Smooth muscle cell (in vitro differentiated cells): Measurements from ENCODE around the gene CUEDC1. TPM values are rescaled to one million over a fixed set of nuclear protein-coding genes. Genes with fewer than 3 reads are reported as not detected.

Experiments
- DNase-seq: peaks from one replicate; lab custom pipeline; 2025; ENCODE audit not compliant: unreplicated experiment; lab: John Stamatoyannopoulos, UW
- H2AFZ ChIP-seq: fragments of 200-600 bp; sonication (generic); 2 replicates; pipeline ENCODE4 v1.6.0; 2016; ENCODE audit warnings: antibody characterized with exemption, low read depth, mild to moderate bottlenecking
- H3F3A ChIP-seq: fragments of 200-600 bp; sonication (generic); 2 replicates; pipeline ENCODE4 v1.6.0; 2017; ENCODE audit warnings: antibody characterized with exemption, low read depth
- H3K27ac ChIP-seq: fragments of 200-600 bp; sonication (generic); 2 replicates; pipeline ENCODE4 v1.5.1; 2016; ENCODE audit warnings: low read depth, mild to moderate bottlenecking
- H3K27me3 ChIP-seq: fragments of 200-600 bp; sonication (generic); 2 replicates; pipeline ENCODE4 v1.6.1; 2016; ENCODE audit warnings: low read depth, mild to moderate bottlenecking
- H3K36me3 ChIP-seq: fragments of 200-600 bp; sonication (generic); 2 replicates; pipeline ENCODE4 v1.5.1; 2016; ENCODE audit warnings: low read depth
- H3K4me1 ChIP-seq: fragments of 200-600 bp; sonication (generic); 2 replicates; pipeline ENCODE4 v1.5.1; 2016; ENCODE audit warnings: low read depth
- H3K4me2 ChIP-seq: fragments of 200-600 bp; sonication (generic); 2 replicates; pipeline ENCODE4 v1.6.0; 2016; ENCODE audit warnings: mild to moderate bottlenecking
- H3K4me3 ChIP-seq: fragments of 200-600 bp; sonication (generic); 2 replicates; pipeline ENCODE4 v1.5.1; 2016; ENCODE audit warnings: mild to moderate bottlenecking
- H3K79me2 ChIP-seq: fragments of 200-600 bp; sonication (generic); 2 replicates; pipeline ENCODE4 v1.6.0; 2016; ENCODE audit warnings: low read depth, mild to moderate bottlenecking
- H3K9ac ChIP-seq: fragments of 200-600 bp; sonication (generic); 2 replicates; pipeline ENCODE4 v1.6.0; 2016; ENCODE audit warnings: low read depth
- H3K9me3 ChIP-seq: fragments of 200-600 bp; sonication (generic); replicated peaks from 2 replicates; pipeline ENCODE4 v1.5.1; 2016; ENCODE audit warnings: low read depth
- H4K20me1 ChIP-seq: fragments of 200-600 bp; sonication (generic); 2 replicates; pipeline ENCODE4 v1.6.0; 2016; ENCODE audit warnings: low read depth
- CTCF ChIP-seq: fragments of 200-600 bp; sonication (generic); IDR thresholded peaks from 2 replicates; pipeline ENCODE4 v1.5.1; 2017; ENCODE audit warnings: borderline replicate concordance, mild to moderate bottlenecking, antibody characterized with exemption; ENCODE audit not compliant: insufficient read depth, poor library complexity, severe bottlenecking
- WGBS: methylation state at CpG from one replicate; pipeline ENCODE4 v1.1.7; 2016; ENCODE audit warnings: low lambda C conversion rate; 5-methylcytosine and 5-hydroxymethylcytosine counted together
- polyA plus RNA-seq: library from polyadenylated mRNA; unstranded; fragments of >200 nt; fragmentation: Nextera tagmentation; extraction: Ambion mirVana; gene quantifications from 2 replicates; pipeline ENCODE4 v1.2.1, GENCODE V29; 2016
- total RNA-seq: library from RNA; depleted of rRNA; stranded (reverse); fragments of >200 nt; gene quantifications from 2 replicates; pipeline ENCODE4 v1.2.3, GENCODE V29; 2014

Gene CUEDC1
- total and polyA plus RNA-seq, 2 experiments from 2014 or later, result 11.1 to 11.7 TPM

- no peak for TF ChIP-seq CTCF
- 57% methylated on average over 2 of the region's 2 CpGs for WGBS
- no peak overlapping the region for H3K4me2 ChIP-seq
These were observed 39.2 kb upstream of the CUEDC1 start for GRCh38 chr17:57994436-57994835.

GRCh38 chr17:57993471-57994365 is 38.5 kb upstream of the CUEDC1 start:
- Histone ChIP-seq H3K36me3 (no peaks in the 10 kb centered on the region), H3F3A (peaks cover 33% of the 10 kb centered on the region), H3K27ac (no peak overlapping the region), H2AFZ (no peak overlapping the region), H3K79me2 (peaks cover 4% of the 10 kb centered on the region), H4K20me1 (no peaks in the 10 kb centered on the region), H3K4me3 (no peak overlapping the region), H3K4me2 (no peak overlapping the region), H3K27me3 (no peaks in the 10 kb centered on the region), H3K4me1 (peaks cover 17% of the 10 kb centered on the region), H3K9me3 (no peaks in the 10 kb centered on the region), H3K9ac (no peak overlapping the region)
- no peak for TF ChIP-seq CTCF
- DNase-seq, result no peak
- WGBS, result 75% methylated on average over 3 of the region's 3 CpGs

More at GRCh38 chr17:57994436-57994835, 39.2 kb upstream of the CUEDC1 start:
- H2AFZ ChIP-seq, result no peak overlapping the region
- H3K36me3 ChIP-seq, result no peaks in the 10 kb centered on the region
- H3K79me2 ChIP-seq, result peaks cover 4% of the 10 kb centered on the region
- H4K20me1 ChIP-seq, result peaks cover 5% of the 10 kb centered on the region
- no peaks in the 10 kb centered on the region for H3K27me3 ChIP-seq
- H3K27ac ChIP-seq, result no peak overlapping the region
- H3F3A ChIP-seq, result peaks cover 33% of the 10 kb centered on the region
- no peak for DNase-seq
- no peak overlapping the region for H3K9ac ChIP-seq
- no peak overlapping the region for H3K4me3 ChIP-seq
- H3K4me1 ChIP-seq, result peaks cover 13% of the 10 kb centered on the region
- no peaks in the 10 kb centered on the region for H3K9me3 ChIP-seq

- Histone ChIP-seq H3K27ac (no peak overlapping the region), H3K9me3 (no peaks in the 10 kb centered on the region), H3K4me2 (no peak overlapping the region), H3K27me3 (no peaks in the 10 kb centered on the region), H3K79me2 (peaks cover 11% of the 10 kb centered on the region), H3K4me1 (peaks cover 20% of the 10 kb centered on the region), H4K20me1 (peaks cover 4% of the 10 kb centered on the region), H3K36me3 (no peaks in the 10 kb centered on the region), H3K9ac (no peak overlapping the region), H2AFZ (no peak overlapping the region), H3K4me3 (no peak overlapping the region), H3F3A (peaks cover 42% of the 10 kb centered on the region)
- DNase-seq, result no peak
- TF ChIP-seq CTCF, result no peak
These were observed 36.3 kb upstream of the CUEDC1 start for GRCh38 chr17:57991537-57991936.

- H3K36me3 ChIP-seq, result no peaks in the 10 kb centered on the region
- no peak for DNase-seq
- no peaks in the 10 kb centered on the region for H3K27me3 ChIP-seq
- peaks cover 19% of the 10 kb centered on the region for H4K20me1 ChIP-seq
- H3K9me3 ChIP-seq, result no peaks in the 10 kb centered on the region
- WGBS, result 91% methylated on average over 2 of the region's 2 CpGs
- no peak overlapping the region for H3K4me2 ChIP-seq
- peaks cover 35% of the 10 kb centered on the region for H3K4me1 ChIP-seq
- H3K27ac ChIP-seq, result peak overlapping the region; percentile 99
- H3K79me2 ChIP-seq, result peaks cover 26% of the 10 kb centered on the region
- H3K4me3 ChIP-seq, result no peak overlapping the region
- peaks cover 57% of the 10 kb centered on the region for H3F3A ChIP-seq
- no peak overlapping the region for H2AFZ ChIP-seq
- no peak for TF ChIP-seq CTCF
- H3K9ac ChIP-seq, result no peak overlapping the region
These were observed 34.8 kb upstream of the CUEDC1 start for GRCh38 chr17:57990037-57990436.
